GOT3 (cell line): ENCODE measurements around the gene TCL1A.
"Not testable (repeated sequence)": the region's sequence is repeated elsewhere in the genome, so short reads cannot be mapped to it uniquely, and the experiment has no call there.

Source experiments
- DNase-seq: peaks from one replicate; lab custom pipeline; 2025; ENCODE audit warnings: mixed read lengths; lab: John Stamatoyannopoulos, UW

The TCL1A gene

DNA sequence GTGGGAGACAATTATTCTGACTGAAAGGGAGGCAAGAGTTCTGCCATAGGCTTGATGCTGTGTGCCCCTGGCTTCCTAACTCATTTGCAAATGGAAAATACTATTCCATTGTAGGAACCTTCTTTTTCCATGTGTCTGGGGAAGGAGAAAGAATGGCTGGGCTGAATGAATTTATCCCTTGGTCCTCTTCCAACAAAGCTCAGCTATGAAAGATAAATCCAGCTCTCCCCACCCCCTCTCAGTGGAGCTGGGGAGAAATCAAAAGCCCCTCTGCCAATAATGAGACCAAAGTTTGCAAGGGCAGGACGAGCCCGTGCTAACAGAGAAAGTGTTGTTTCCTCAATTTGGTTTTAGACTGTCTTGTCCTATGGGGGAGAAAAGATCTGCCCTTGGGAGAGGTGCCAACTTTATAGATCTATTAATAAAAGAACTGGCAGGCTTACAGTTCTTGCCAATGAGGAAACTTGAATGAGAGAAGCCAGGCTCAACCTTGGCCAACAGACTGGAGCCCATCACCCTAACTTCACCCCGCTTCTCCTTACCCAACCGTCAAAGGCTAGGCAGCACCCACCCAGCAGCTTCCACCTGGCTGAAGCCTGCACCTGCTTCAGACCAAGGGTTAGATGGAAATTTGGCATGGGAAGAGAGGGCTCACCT lies 36.6 kb downstream of the TCL1A start:
- no peak for DNase-seq

DNA sequence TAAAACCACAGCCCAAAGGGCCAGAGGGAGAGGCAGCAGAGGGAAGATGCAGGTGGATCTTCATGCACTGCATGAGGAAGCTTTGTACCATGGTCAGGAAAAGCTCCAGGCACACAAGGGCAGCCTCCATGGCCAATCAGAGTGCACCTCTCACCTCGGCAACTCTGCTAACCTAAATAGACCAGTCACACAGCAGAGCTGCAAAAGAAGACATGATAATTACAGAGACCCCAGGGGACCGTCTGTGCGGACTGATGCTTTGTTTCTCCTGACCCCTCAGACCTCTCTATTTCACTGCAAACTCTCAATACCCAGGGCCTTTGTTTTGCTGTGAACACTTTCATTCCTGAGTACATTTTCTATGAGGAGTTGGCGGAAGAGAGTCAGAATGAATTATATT lies 38.4 kb downstream of the TCL1A start:
- no peak for DNase-seq

DNA sequence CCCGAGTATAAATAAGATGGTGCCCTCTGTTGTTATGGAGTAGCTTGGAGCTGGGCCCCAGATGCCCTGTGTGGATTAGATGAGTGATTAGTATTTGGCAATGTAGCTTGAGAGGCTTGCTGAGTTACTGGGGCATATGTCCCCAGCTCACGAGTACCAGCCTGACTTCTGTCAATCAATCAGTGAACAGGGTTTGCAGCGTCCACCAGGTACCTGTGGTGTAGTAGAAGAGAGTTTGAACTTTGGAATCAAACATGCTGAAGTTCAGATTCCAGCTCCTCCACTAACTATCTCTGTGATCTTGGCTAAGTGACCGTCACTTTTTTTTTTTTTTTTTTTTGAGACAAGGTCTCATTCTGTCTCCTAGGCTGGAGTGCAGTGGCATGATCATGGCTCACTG lies 39.3 kb downstream of the TCL1A start:
- DNase-seq, result no peak

GRCh38 chr14:95668235-95668772 lies 45.6 kb downstream of the TCL1A start:
- no peak for DNase-seq

GRCh38 chr14:95667249-95667693 lies 46.7 kb downstream of the TCL1A start:
- no peak for DNase-seq

DNA sequence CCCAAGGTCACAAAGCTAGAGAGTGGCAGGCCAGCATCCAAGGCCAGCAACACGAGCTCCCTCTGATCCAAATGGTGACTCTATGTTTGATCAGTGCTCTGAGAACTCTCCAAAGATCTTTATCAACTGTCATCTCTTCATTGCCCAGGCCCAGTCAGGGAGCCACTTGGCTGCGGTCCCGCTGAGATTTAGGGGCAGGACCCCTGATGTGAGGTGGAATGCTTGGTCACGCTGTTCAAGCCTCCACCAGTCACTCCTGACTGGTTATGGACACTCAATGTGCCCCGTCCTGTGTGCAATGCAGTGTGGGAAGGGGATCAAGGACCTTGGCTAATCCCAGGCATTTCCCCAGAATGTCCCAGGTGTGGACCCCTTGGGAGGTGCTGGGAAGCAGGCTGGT lies 47.5 kb downstream of the TCL1A start:
- no peak for DNase-seq

DNA sequence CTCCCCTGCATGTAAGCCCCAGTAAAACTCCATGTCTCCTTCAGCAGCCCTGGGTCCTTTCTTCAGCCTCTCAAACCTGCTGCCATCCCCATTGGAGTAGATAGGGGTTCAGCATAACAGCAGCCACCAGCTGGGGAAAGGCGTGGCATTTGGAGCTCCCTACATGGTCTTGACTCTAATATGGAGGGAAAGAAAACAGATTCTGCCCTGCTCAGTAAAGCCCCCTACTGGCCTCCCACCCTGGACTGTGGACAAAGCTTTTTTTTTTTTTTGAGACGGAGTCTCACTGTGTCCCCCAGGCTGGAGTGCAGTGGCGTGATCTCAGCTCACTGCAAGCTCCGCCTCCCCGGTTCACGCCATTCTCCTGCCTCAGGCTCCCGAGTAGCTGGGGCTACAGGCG lies 48.4 kb downstream of the TCL1A start:
- DNase-seq, result not testable (repeated sequence)

- DNase-seq, result no peak
These were observed 49.4 kb downstream of the TCL1A start for GRCh38 chr14:95664546-95664945.

DNA sequence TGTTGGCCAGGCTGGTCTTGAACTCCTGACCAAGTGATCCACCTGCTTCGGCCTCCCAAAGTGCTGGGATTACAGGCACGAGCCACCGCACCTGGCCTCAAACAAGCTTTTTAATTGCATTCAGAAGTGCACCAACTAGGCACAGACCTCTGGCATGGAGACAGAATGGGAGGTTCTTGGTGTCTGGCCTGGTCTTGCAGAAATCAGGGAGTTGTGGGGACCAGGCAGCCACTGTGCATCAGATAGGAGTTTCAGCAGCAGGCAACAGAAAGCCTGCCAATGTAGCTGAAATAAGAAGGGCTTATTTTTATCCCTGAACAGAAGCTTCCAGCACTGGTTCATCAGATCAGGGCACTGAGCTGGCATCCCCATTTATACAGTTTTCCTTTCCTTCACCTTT lies 49.9 kb downstream of the TCL1A start:
- DNase-seq, result no peak

DNA sequence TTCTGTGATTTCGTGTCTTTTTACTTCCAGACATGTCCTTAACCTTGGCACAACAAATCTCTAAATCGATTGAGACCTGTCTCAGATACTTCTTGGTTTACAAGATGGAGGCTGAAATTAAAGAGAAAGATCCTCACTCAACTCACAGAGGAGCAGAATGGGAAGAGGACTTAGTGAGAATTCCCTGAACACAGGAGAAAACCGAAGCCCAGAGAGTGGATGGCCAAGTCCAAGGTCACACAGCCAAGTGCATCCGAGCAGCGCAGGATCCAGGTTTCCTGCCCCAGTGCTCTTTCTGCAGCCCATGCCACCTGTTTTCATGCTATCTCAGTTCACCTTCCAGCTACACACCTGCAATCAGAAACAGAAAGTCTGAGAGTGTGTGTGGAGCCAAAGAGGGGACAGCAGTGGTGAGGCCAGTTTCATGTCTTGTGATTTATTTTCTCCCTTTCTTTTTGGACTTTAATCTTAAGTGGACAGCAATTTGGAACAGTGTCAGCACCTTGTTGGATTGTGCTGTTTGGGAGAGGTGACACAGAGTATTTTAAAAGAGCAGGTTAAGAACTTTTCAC lies 50.6 kb downstream of the TCL1A start:
- no peak for DNase-seq

DNA sequence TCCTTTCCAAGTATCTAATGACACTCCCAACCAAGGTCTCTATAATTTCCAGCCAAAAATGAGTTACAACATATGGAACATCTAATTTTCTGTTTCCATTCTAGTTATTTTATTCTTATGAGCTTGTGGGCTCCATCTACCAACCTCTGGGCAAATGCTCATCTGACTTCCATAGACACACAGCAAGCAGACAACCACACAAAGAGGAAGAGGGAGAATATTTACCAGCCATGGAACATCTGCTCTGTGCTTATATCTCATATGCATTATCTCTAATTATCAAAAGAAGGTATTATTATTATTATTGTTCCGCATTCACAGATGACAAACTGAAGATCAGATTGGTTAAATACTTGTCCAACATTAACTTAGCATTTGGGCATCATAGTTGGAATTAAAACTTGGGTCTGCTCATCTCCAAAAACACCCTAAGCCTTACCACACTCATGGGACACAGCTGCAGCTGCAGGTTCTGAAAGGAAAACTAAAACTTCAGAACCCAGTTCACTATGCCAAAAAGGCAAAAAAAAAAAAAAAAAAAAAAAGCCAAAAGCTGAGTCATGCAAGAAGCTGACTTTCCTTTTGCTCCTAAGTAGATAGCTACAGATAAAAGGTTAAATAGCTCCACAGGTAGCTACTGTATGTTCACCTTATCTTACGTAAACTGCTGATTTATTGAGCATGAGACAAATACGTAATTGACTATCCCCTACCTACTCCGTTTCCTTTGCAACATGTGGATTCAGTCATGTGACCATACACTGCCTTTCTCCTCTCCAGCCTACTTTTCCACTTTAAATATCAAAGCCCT lies 51.3 kb downstream of the TCL1A start:
- no peak for DNase-seq

GRCh38 chr14:95660651-95661515 lies 53.0 kb downstream of the TCL1A start:
- DNase-seq, result no peak

DNA sequence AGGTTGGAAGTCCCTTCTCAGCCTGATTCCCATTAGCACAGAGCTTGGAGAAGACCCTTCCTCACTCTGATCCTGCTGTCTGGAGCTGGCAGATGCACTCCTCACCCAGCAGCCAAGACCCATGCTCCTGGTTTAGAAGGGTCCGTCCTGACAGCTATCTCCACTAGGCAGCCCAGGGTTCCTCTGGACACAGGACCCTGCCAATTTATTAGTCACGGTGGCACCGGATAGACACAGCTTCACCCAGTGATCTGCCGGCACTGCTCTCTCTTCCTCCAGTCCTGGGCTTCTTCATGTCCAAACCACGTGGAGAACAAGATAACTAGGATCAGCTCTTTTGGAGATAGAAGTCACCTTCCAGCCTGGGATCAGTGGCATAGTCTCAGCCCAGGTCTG lies 53.9 kb downstream of the TCL1A start:
- DNase-seq, result no peak
